Fibroblast of peridontal ligament (primary cell): ENCODE data around the gene SEL1L.
"Not testable (repeated sequence)": the region's sequence is repeated elsewhere in the genome, so short reads cannot be mapped to it uniquely, and the experiment has no call there.

Experiments
- DNase-seq: peaks from one replicate; pipeline ENCODE4 v3.0.0-alpha.2; 2010; ENCODE audit errors: extremely low read depth

The SEL1L gene

DNA sequence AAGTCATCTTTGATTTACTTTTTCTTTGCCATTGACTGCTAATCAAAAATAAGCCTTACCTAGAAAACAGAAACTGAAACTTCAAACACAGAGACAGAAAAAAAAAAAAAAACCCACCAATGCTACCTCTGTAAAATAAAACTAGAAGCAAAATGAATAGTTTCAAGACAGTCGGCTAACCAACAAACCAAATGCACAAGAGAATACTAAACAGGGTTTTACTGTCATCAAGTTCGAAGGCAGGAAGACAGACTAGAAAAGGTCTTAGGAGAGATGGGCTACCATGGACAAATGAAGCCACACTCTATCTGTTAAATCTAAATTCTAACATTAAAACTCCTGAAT lies 59.5 kb downstream of the SEL1L start:
- DNase-seq, result no peak

DNA sequence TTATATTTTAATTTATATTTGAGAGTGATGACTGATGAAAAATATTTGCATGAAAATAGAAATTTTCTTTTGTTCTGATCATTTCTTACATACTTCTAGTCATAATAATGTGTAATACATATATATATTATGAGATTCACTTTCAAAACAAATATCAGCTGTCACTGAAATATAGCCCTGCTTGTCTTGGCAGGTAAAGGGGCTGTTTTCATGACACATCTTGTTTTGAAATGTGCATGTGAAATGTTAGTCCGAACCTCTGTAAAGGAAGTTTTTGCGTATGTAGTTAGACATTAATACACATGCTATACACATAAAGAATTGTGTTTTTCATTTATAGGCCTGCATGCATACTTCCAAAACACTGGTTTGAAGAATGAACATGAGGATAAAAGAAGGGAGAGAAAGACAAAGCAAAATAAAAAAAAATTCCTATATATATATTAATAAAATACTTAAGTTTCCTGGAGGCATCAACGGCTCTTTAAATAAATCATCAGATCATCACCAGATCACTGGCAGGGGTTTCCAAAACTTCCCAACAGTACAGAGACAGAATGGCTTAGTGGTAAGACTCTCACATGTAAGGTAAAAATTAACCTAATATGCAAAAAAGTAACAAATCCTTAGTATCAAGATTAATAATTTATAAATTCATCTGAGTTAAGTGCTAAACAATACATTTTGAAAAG lies 60.1 kb downstream of the SEL1L start:
- DNase-seq, result no peak

DNA sequence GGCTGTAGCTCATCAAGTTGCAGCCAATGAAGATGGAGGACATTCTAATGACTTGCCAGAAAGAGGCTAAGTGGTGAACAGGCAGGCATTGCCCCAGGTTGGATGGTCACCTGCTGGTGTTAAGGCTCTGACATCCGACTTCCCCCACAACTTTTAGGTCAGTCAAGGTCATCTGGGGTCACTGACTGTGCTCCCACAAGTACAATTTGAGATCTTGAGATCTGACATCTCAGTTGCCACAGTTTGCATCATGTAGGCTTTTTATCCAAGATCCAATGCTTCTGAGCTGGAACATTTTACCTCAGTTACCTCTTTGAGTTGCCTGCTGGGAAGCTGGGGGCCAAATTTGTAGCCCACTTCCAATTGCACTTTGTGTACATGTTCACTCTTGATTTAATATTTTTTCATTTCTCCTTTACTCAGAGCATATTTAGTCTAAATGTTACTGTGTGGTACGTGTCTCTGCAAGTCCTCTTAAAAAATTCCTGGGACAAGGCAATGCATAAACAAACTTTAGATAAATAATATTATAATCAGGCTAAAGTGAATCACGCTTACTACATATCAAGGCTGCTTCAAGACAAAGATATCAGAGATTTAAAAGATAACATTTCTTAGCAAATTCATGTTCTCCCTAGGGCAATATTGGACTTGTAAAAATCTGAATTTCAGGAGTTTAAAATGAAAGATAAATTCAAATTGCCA lies 61.4 kb downstream of the SEL1L start:
- DNase-seq, result peak; percentile 21

DNA sequence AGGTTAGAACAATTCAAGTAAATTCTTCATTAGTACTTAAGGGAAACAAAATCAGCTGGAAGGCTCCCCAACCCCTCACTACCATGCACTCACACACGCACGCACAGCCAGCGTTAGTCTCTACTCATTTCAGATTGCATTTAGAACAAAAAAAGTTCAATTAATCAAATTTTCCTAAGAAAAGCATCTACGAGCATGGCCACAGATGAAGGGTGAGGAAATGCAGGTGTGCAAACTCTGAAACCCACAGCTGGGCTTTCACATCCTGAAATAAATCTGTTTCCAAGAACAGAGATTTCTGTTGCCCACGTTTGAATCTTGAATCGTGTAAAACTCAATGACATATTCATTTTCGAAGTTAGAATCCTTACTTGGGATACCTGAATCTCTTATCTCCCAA lies 62.6 kb downstream of the SEL1L start:
- no peak for DNase-seq

DNA sequence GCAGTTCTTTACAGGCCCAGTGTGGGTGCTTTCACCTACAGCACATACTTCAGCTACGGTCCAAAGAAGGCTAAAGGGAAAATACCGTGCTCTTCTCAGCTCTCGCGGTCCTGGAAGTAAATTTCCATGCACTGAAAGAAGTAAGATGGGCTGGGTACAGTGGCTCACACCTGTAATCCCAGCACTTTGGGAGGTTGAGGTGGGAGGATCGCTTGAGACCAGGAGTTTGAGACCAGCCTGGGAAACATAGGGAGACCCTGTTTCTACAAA lies 63.2 kb downstream of the SEL1L start:
- not testable (repeated sequence) for DNase-seq

DNA sequence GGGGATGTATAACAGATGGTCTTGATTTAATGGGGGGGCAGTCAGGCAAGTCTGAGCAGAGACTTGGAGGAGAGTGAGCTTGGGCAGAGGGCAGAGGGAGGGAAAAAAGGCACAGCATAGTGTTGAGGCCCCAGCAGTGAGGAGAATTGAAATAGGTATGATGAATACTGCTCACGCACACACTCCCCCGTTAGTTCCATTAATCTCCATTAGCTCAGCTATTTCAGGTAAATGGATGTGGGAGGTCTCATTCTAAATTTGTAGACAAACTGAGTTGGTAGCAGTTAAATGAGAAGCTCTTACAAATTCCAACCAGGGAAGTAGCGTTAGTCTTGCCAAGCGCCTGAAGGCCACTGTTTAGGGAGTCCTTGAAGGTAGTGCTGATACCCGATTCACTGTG lies 66.8 kb downstream of the SEL1L start:
- DNase-seq, result no peak

DNA sequence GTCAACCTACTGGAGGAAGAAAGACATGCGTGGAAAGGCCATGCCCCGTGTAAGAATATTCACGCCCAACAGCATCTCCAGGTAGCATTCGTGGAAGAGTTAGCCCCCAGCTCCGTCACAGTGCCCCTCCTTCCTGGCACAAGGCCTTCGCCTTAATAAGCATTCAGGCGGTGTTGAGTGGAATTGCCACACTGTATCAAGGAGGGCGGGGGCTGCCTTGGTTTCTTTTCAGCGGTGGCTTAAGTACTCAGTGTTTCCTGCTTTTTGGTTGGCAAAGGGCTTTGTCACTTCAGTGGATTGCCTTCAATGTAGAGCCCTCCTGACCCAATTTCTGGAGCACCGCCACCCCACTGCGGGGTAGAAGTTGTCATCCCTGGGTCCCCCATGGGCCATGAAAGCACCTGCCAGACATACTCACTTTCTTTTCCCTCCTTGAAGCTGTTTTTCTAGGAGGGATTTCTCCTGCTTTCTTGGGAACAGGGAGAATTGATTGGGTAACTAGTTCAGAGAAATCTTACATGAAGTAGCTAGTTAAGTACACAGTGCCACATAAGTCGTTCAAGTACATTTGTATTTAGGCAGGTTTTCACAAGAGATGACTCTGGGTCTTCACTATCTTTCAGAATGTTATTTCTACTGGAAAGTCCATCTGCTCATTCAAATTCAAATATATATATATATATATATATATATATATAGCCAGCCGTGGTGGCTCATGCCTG lies 68.0 kb downstream of the SEL1L start:
- DNase-seq, result no peak

DNA sequence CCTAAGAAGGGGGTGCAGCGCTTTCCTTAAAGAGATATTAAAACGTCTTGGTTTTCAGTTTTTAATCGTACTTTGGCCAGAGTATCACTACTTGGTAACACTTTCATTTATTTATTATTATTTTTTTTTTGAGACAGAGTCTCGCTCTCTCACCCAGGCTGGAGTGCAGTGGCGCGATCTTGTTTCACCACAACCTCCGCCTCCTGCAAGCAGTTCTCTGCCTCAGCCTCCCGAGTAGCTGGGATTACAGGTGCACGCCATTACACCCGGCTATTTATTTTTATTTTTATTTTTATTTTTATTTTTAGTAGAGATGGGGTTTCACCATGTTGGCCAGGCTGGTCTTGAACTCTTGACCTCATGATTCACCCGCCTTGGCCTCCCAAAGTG lies 68.7 kb downstream of the SEL1L start:
- not testable (repeated sequence) for DNase-seq

DNA sequence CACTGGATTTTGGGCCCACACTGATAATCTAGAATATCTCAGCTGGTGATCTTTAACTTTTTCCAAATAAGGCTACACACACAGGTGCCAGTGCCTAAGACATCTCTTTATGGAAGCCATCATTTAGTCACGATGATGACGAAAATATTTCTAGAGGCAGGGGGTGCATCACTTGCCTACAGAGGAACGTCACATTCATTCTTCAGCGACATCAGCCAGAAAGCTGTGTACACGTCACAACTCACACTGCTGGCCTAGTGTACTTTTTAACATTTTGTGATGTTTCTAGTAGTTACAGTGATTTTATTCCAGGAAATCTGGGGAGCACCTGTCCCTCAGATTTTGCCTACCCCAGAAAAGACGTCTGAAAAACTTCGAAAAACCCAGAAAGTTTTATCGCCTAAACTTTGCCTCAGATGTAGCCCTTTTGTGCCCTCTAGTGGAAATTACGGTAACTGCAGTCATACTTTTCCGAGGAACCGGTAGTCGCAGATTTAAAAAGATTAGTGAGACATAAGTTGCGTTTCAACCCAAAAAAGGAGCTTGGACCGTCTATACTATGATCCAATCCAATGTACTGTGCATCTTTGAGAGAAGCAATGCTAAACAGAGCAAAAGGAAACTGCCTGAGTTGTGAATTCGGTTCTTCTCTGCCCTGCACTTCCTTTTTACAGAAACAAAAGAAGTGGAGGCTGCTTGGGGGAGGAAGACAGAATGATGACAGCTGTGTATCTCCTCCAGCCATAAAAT lies 69.2 kb downstream of the SEL1L start:
- peak; percentile 88 for DNase-seq

DNA sequence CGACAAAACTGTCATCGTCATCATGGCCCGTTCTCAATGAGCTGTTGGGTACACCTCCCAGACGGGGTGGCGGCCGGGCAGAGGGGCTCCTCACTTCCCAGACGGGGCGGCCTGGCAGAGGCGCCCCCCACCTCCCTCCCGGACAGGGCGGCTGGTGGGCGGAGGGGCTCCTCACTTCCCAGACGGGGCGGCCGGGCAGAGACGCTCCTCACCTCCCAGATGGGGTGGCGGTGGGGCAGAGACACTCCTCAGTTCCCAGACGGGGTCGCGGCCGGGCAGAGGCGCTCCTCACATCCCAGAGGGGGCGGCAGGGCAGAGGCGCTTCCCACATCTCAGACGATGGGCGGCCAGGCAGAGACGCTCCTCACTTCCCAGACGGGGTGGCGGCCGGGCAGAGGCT lies 71.3 kb downstream of the SEL1L start:
- DNase-seq, result not testable (repeated sequence)

DNA sequence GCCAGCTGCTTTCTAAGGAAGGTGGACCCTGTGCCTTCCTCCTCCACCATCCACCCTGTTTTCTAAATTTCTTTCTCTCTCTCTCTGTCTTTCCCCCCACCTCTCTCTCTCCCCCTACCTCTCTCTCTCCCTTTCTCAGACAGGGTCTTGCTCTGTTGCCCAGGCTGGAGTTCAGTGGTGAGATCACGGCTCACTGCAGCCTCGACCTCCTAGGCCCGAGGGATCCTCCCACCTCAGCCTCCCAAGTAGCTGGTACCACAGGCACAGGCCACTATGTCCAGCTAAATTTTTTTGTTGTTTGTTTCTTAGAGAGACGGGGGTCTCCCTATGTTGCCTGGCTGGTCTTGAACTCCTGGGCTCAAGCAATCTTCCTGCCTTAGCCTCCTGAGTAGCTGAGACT lies 73.7 kb downstream of the SEL1L start:
- no peak for DNase-seq

DNA sequence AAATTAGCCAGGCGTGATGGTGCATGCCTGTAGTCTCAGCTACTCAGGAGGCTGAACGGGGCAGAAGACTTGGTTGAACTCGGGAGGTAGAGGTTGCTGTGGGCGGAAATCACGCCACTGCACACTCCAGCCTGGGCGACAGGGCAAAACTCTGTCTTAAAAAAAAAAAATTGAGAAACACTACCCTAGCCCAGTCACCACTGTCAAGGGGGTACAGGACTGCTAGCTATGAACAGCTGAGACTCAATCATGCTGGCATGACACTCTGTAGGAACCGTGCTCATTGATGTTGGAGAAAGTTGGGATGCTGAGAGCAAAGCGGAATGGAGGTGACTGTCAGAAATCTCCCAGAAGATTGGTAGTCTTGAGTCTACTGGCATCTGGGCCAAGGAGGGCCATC lies 75.3 kb downstream of the SEL1L start:
- DNase-seq, result no peak

DNA sequence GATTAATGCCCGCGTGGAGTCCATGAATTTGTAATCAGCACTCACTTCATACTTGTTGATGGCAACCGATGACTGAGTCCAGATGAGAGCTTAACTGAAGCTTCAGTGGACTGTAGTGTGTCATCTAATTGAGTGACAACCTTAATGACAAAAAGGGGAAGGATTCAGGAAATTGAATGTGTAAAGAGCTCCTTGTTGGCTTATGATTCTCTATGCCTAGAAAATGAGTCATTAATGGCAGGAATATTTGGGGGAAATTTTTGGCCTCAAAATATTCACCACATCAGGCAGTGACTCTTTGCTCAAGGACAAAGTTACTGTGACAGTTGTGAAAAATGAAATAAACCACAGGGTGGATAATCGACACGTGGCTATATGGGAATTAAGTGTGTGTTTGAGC lies 78.3 kb downstream of the SEL1L start:
- DNase-seq, result no peak

DNA sequence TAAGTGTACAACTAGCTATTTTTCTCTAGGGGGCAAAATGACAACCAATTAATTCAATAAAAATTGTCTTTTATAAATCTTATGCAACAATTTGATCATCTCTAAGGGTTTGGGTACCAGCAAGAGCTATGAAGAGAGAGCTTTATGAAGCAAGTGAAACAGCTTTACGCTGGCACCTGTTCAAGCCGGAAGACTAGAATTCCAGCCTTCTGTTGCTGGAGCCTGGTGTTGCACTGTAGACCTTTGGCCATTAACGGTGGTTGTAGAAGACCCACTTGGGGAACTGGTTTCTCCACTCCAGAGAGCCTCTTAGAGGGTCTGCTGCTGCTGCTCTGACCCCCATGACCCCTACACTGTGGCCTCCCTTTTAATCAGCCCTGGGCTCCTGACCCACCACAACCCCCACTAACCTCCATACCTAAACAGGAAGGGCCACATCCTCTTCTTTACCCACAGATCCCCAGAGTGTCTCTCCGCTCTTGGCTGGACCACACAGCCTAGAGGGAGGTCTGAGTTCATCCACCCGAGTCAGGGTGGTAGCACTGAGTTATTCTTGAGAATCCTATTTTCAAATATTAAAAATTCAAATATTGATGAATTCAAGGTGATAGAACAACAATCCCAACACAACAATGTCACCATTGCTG lies 79.0 kb downstream of the SEL1L start:
- no peak for DNase-seq

DNA sequence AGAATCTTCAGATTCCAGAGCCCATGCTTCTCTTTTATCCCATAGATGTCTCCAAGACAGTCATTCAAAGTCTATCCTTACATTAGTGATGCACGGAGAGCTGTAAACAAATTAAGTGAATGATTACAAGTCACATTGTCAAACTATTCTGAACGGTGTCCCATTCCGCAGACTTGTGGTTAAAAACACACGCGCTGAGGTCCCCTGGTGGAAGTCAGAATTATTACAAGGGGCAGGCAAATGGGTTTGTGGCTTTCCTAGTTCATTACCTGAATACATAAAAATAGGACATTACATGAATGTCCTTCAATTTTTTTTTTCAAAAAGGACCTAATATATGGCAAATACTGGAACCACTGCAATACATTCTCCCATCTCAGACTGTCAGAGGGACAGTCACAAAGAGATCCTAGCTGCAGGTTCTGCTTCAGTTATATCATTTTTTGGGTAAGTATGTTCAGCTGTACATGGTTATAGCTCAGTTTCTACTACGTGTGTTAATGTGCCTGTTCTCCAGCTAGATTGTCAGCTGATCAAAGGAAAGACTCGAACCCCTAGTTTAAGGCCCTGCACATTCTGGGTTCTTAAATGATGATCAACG lies 80.4 kb downstream of the SEL1L start:
- DNase-seq, result peak; percentile 78

DNA sequence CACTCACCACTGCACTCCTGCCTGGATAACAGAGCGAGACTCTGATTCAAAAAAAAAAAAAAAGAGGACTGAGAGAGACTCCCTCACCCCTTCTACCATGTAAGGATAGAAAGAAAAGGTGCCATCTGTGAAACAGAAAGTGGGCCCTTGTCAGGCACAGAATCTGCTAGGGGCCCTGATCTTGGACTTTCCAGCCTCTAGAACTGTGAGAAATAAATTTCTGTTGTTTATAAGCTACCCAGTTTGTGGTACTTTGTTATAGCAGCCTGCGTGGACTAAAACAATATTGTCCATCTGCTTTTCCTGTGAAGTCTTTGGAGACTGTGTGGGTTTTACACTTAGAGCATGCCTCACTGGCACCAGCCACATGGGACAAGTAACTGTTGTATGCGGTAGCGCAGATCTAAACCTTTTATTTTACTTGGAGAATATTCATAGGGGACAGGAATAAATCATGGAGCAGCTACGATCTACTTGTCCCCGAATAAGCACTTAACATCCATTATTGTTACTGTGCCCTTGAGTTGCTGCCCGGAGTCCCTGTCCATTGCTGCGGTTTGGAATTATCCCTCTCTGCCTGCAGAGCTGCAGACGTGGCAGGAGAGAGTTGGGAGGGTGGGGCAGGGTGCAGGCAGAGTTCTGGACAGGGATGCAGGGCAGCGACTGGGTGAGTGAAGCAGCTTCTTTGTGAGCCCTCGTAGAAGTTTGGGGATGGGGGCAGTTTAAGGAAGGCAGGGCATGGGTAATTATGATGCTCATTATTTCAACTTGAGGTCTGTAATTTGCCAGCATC lies 81.1 kb downstream of the SEL1L start:
- no peak for DNase-seq

DNA sequence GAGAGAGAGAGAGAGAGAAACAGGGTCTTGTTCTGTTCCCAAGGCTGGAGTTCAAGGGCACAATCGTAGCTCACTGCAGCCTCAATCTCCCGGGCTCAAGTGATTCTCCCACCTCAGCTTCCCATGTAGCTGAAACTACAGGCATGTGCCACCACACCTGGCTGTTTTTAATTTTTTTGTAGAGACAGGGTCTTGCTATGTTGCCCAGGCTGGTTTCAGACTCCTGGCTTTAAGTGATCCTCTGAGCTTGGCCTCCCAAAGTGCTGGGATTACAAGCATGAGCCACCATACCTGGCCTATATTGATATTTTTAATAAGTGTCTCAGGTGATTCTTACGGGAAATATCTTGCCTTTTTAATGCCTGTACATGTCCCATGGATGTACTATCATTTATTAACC lies 82.7 kb downstream of the SEL1L start:
- DNase-seq, result no peak

DNA sequence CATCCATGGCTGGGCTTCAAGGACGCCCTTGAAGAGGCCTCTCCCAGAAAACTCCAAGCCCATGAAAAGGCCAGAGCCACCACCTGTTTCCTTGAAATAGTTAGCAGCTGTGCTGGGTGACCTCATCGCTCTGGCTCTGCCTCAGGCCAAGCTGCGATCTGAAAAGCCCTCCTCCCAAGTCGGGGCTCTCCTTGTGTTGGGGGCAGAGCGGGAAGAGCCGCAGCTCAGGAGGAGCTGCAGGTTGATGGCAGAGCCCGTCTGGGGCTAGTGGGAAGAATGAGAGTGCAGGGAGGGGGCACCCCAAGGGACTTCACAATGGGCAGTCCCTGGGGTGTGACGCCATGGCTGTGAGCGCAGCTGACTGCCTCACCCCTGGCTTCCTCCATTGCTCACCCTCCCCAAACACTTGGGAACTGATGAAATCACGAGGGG lies 83.5 kb downstream of the SEL1L start:
- DNase-seq, result no peak

DNA sequence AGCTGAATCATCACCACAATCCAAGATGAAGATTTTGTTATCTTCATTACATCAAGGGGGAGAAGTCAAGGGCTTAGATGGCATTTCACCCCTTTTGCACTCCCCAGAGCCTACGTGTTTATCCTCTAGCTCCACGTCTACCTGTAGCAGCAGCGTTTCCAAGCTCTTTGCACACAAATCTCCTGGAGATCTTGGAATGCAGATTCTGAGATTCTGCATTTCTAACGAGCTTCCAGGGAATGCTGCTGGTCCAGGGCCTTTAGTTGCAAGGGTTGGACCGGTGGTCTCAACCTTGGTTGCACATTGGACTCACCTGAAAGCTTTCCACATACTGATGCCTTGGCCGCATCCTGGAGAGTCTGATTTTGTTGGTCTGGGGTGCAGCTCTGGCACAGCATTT lies 84.1 kb downstream of the SEL1L start:
- DNase-seq, result no peak

DNA sequence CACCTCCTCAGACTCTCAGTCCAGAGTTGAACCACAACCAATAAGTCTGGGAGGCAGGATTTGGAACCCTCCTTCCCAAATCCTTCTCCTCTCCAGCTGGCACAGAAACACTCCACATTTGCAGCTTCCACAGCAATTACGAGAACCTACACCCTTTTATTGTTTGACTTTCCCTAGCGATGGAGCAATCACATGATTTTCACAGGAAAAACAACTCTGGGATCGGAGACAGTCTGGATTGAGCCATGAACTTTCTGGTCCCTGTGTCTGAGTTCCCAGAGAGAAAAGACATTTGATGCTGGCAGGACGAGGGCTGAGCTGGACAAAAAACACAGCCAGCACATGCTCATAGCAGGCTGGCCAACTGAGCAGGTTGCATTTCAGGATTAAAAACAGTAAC lies 84.5 kb downstream of the SEL1L start:
- peak; percentile 63 for DNase-seq
